ENCODE measurements around the gene TTLL12.

DNA sequence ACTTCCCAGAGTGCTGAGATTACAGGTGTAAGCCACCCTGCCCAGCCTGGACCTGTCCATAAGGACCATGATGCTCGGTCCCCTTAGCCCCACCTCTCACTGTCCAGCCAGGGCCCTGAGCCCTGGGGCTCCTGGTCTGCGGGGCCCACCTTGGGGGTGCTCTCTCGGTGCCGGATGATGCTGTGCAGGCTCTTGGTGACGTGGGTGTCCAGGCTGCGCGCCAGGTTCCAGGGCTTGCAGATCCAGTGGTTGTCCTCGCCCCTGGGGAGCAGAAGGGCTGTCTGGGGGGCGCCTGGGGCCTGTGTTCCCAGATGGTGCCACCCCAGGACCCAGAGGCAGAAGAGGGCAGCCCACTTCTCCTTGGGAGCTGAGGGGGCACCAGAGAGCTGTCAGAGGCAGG lies 13.4 kb downstream of the TTLL12 start:
- TF ChIP-seq, protein P1, sequence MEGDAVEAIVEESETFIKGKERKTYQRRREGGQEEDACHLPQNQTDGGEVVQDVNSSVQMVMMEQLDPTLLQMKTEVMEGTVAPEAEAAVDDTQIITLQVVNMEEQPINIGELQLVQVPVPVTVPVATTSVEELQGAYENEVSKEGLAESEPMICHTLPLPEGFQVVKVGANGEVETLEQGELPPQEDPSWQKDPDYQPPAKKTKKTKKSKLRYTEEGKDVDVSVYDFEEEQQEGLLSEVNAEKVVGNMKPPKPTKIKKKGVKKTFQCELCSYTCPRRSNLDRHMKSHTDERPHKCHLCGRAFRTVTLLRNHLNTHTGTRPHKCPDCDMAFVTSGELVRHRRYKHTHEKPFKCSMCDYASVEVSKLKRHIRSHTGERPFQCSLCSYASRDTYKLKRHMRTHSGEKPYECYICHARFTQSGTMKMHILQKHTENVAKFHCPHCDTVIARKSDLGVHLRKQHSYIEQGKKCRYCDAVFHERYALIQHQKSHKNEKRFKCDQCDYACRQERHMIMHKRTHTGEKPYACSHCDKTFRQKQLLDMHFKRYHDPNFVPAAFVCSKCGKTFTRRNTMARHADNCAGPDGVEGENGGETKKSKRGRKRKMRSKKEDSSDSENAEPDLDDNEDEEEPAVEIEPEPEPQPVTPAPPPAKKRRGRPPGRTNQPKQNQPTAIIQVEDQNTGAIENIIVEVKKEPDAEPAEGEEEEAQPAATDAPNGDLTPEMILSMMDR (IDR thresholded peaks at IDR 0.05) = no peak
- TF ChIP-seq POLR2A (IDR thresholded peaks at IDR 0.05) = no peak
